ENCODE data around the gene LINGO4.

DNA sequence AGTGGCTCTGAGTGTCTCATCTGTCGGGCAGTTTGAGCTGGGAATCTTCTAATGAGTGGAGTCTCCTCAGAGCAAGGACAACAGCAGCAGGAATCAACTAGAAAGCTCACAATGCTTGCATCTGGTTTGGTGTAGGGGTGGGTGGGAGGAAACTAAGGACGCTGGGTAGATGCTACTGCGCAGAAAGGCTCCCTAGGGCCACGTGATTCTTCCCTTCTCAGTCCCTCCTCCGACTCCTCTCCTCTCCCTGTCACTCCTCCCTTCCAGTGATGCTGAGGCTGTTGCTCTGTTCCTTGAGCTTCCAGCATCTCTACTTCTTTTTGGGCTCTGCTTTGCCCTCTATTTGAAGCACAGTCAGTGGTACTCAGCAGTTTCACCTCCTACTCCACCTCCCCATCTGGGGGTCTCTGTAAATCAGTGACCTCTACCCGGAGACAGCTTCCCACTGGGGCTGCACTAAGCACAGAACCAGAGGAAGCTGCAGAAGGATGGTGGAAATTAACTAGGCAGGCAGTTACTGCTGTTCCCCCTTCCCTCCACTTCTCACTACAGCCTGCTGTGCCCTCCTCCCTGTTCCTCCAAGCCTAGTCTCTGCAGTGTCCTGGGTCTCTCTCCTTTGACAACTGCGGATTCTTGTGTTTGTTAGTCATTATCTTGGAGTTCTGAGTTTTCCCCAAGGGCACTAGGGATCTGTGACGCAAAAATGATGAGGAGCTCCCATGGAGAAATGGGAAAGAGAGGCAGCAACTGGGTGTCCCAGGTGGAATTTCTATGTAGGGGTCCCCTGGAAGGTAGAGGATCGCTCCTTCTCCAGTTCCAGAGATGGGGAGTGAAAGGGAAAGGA is 5.8 kb downstream of the LINGO4 start:
- TF ChIP-seq EP300 (IDR thresholded peaks at IDR 0.05; ENCODE audit: borderline replicate concordance in 1 of 2, control insufficient read depth in 1 of 2, low read depth in 2 of 2, low read length in 2 of 2) (no peak), CEBPB (IDR thresholded peaks at IDR 0.05; ENCODE audit: borderline replicate concordance in 1 of 2, low read depth in 2 of 2, low read length in 2 of 2) (no peak), CBX5 (IDR thresholded peaks at IDR 0.05; ENCODE audit: low read depth) (no peak), EZH2 (IDR thresholded peaks at IDR 0.05; ENCODE audit: borderline replicate concordance, control insufficient read depth, low read depth, low read length) (no peak), RFX5 (IDR thresholded peaks at IDR 0.05; ENCODE audit: low read depth, low read length) (no peak), MXI1 (IDR thresholded peaks at IDR 0.05; ENCODE audit: low read depth, low read length) (no peak), SREBF2 (IDR thresholded peaks at IDR 0.05; ENCODE audit: low read length) (no peak), POLR2AphosphoS5 (IDR thresholded peaks at IDR 0.05; ENCODE audit: low read length) (no peak)
- TF ChIP-seq, protein P1, sequence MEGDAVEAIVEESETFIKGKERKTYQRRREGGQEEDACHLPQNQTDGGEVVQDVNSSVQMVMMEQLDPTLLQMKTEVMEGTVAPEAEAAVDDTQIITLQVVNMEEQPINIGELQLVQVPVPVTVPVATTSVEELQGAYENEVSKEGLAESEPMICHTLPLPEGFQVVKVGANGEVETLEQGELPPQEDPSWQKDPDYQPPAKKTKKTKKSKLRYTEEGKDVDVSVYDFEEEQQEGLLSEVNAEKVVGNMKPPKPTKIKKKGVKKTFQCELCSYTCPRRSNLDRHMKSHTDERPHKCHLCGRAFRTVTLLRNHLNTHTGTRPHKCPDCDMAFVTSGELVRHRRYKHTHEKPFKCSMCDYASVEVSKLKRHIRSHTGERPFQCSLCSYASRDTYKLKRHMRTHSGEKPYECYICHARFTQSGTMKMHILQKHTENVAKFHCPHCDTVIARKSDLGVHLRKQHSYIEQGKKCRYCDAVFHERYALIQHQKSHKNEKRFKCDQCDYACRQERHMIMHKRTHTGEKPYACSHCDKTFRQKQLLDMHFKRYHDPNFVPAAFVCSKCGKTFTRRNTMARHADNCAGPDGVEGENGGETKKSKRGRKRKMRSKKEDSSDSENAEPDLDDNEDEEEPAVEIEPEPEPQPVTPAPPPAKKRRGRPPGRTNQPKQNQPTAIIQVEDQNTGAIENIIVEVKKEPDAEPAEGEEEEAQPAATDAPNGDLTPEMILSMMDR (IDR thresholded peaks at IDR 0.05 in 2 of 3, conservative IDR thresholded peaks at IDR 0.05 in 1 of 3; ENCODE audit: control insufficient read depth in 2 of 3, extremely low read depth in 1 of 3, insufficient read depth in 1 of 3, low read depth in 3 of 3, low read length in 3 of 3) = no peak
- TF ChIP-seq, protein P2, sequence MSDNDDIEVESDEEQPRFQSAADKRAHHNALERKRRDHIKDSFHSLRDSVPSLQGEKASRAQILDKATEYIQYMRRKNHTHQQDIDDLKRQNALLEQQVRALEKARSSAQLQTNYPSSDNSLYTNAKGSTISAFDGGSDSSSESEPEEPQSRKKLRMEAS (IDR thresholded peaks at IDR 0.05; ENCODE audit: low read depth, low read length) = no peak
- TF ChIP-seq, protein P3, sequence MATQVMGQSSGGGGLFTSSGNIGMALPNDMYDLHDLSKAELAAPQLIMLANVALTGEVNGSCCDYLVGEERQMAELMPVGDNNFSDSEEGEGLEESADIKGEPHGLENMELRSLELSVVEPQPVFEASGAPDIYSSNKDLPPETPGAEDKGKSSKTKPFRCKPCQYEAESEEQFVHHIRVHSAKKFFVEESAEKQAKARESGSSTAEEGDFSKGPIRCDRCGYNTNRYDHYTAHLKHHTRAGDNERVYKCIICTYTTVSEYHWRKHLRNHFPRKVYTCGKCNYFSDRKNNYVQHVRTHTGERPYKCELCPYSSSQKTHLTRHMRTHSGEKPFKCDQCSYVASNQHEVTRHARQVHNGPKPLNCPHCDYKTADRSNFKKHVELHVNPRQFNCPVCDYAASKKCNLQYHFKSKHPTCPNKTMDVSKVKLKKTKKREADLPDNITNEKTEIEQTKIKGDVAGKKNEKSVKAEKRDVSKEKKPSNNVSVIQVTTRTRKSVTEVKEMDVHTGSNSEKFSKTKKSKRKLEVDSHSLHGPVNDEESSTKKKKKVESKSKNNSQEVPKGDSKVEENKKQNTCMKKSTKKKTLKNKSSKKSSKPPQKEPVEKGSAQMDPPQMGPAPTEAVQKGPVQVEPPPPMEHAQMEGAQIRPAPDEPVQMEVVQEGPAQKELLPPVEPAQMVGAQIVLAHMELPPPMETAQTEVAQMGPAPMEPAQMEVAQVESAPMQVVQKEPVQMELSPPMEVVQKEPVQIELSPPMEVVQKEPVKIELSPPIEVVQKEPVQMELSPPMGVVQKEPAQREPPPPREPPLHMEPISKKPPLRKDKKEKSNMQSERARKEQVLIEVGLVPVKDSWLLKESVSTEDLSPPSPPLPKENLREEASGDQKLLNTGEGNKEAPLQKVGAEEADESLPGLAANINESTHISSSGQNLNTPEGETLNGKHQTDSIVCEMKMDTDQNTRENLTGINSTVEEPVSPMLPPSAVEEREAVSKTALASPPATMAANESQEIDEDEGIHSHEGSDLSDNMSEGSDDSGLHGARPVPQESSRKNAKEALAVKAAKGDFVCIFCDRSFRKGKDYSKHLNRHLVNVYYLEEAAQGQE (IDR thresholded peaks at IDR 0.05; ENCODE audit: low read depth, low read length) = no peak

Data from GM12878 (cell line).